HepG2 (cell line): Measurements from ENCODE around the gene PTPRE. TPM values are rescaled to one million over a fixed set of nuclear protein-coding genes. Genes with fewer than 3 reads are reported as not detected.

ENCODE experiments used
- ATAC-seq: fragments of 200-7000 bp; cut with Tn5 transposase; 3 replicates; pipeline ENCODE4 v1.9.1; 2020; ENCODE audit warnings: mild to moderate bottlenecking, moderate library complexity
- BruUV-seq: library from RNA; stranded (reverse); fragments of 400-500 nt; replicated peaks from 2 replicates; lab custom pipeline; 2021; lab: Mats Ljungman, UMichigan
- CTCF ChIA-PET: fragments of 300-600 bp; formaldehyde crosslinking; extraction: SDS; loops from one replicate; lab custom pipeline; 2021; ENCODE audit warnings: low total read pairs, inconsistent platforms, low intra/inter-chr PET ratio; lab: Yijun Ruan, JAX
- POLR2A ChIA-PET: fragments of 350-600 bp; sonication (Branson Sonifier 250); formaldehyde crosslinking; loops from one replicate; lab custom pipeline; 2020; ENCODE audit warnings: antibody characterized with exemption, inconsistent platforms; lab: Yijun Ruan, JAX
- DNase-seq: peaks from one replicate; pipeline ENCODE4 v3.0.0-alpha.2; 2015; ENCODE audit warnings: low spot score
- FAIRE-seq: peaks from 3 replicates; lab custom pipeline; 2011; peaks lifted over from hg19 to GRCh38; lab: Jason Lieb, UNC
- H2AFZ ChIP-seq: one replicate; pipeline ENCODE4 v1.6.1; 2011; ENCODE audit warnings: low read length, inconsistent platforms
- H3K27ac ChIP-seq: fragments of 300-600 bp; 3 replicates; pipeline ENCODE4 v1.8.0; 2011; ENCODE audit warnings: mixed run types, mild to moderate bottlenecking, mixed read lengths, low read length, inconsistent platforms; ENCODE audit not compliant: insufficient read depth; ENCODE audit errors: extremely low read length
- H3K27me3 ChIP-seq, 2 experiments: fragments of 200-600 bp in 1 of 2; 2 replicates in 1 of 2; 3 replicates in 1 of 2; pipeline versions ENCODE4 v1.6.0 to v1.8.0; 2011; ENCODE audit warnings: low read length in 2 of 2, mild to moderate bottlenecking in 2 of 2, moderate library complexity in 2 of 2, inconsistent platforms in 1 of 2; ENCODE audit not compliant: insufficient read depth in 2 of 2, control insufficient read depth in 1 of 2
- H3K36me3 ChIP-seq, 2 experiments: fragments of 200-600 bp in 1 of 2; replicated peaks in 1 of 2; 2 replicates in 1 of 2; 3 replicates in 1 of 2; pipeline versions ENCODE4 v1.5.1 to v1.8.0; 2011; ENCODE audit warnings: low read length in 2 of 2, inconsistent platforms in 1 of 2; ENCODE audit not compliant: insufficient read depth in 2 of 2, control insufficient read depth in 1 of 2
- H3K4me1 ChIP-seq: 2 replicates; pipeline ENCODE4 v1.5.1; 2012; ENCODE audit warnings: low read length, inconsistent platforms; ENCODE audit not compliant: insufficient read depth
- H3K4me2 ChIP-seq: 2 replicates; pipeline ENCODE4 v1.6.0; 2011; ENCODE audit warnings: low read depth, low read length, inconsistent platforms
- H3K4me3 ChIP-seq, 3 experiments: fragments of 200-600 bp in 1 of 3; sonication (generic), shearing (Covaris generic) in 1 of 3; replicated peaks in 1 of 3; 2 replicates each; pipeline ENCODE4 v1.5.1; 2011 to 2016; ENCODE audit warnings: low read length in 3 of 3, inconsistent platforms in 2 of 3, low read depth in 2 of 3, mild to moderate bottlenecking in 2 of 3, control low read depth in 1 of 3, mixed read lengths in 1 of 3; ENCODE audit not compliant: insufficient read depth in 1 of 3
- H3K79me2 ChIP-seq: one replicate; pipeline ENCODE4 v1.6.1; 2011; ENCODE audit warnings: low read length, inconsistent platforms; ENCODE audit not compliant: insufficient read depth
- H3K9ac ChIP-seq: 2 replicates; pipeline ENCODE4 v1.6.0; 2011; ENCODE audit warnings: mild to moderate bottlenecking, low read depth, low read length, inconsistent platforms; ENCODE audit not compliant: insufficient read depth
- H3K9me3 ChIP-seq: 2 replicates; pipeline ENCODE4 v1.5.1; 2012; ENCODE audit warnings: mild to moderate bottlenecking, low read length
- H4K20me1 ChIP-seq: 2 replicates; pipeline ENCODE4 v1.6.0; 2011; ENCODE audit warnings: inconsistent platforms, mild to moderate bottlenecking, low read length, moderate library complexity; ENCODE audit not compliant: insufficient read depth
- FOXK2 ChIP-seq: fragments of 450-650 bp; IDR thresholded peaks from 2 replicates; pipeline ENCODE4 v1.6.1; 2016
- MAZ ChIP-seq, 2 experiments: sonication (generic) in 1 of 2; formaldehyde crosslinking in 1 of 2; IDR thresholded peaks; 2 replicates each; pipeline versions ENCODE4 v1.5.0 to v1.6.1; 2012 to 2020; ENCODE audit warnings: low read depth in 2 of 2, mild to moderate bottlenecking in 2 of 2, borderline replicate concordance in 1 of 2, improper control_type of control experiment in 1 of 2, low read length in 1 of 2, missing genetic modification reagents in 1 of 2, moderate library complexity in 1 of 2
- PCBP1 ChIP-seq: fragments of 200-400 bp; formaldehyde crosslinking; IDR thresholded peaks from 2 replicates; pipeline ENCODE4 v1.6.1; 2017; ENCODE audit warnings: mild to moderate bottlenecking, low read depth, low read length, borderline replicate concordance
- RBAK ChIP-seq: sonication (generic); formaldehyde crosslinking; IDR thresholded peaks from 2 replicates; pipeline ENCODE4 v1.5.1; 2020; ENCODE audit warnings: mild to moderate bottlenecking, missing genetic modification reagents
- U2AF1 ChIP-seq: fragments of 200-400 bp; formaldehyde crosslinking; optimal IDR thresholded peaks from 2 replicates; pipeline ENCODE3; 2017; ENCODE audit warnings: mild to moderate bottlenecking, low read depth, low read length
- ZMYM3 ChIP-seq: sonication (generic); formaldehyde crosslinking; IDR thresholded peaks from 2 replicates; pipeline ENCODE4 v1.5.1; 2020; ENCODE audit warnings: mild to moderate bottlenecking, missing genetic modification reagents
- ZNF788 ChIP-seq: sonication (generic); formaldehyde crosslinking; IDR thresholded peaks from 2 replicates; pipeline ENCODE4 v1.5.0; 2020; ENCODE audit warnings: mild to moderate bottlenecking, missing genetic modification reagents, borderline replicate concordance
- ZNF816 ChIP-seq: sonication (generic); formaldehyde crosslinking; IDR thresholded peaks from 2 replicates; pipeline ENCODE4 v1.8.0; 2022; ENCODE audit warnings: missing genetic modification reagents, mild to moderate bottlenecking, borderline replicate concordance
- WGBS: methylation state at CpG from one replicate; pipeline ENCODE4 v1.1.6; 2017; ENCODE audit warnings: low lambda C conversion rate; 5-methylcytosine and 5-hydroxymethylcytosine counted together
- in situ Hi-C: cut with HindIII; loops from 2 replicates; pipeline ENCODE4 v1.10.0; 2017; ENCODE audit warnings: low pct_unique_long_range_greater_than_20kb; ENCODE audit not compliant: extremely low pct_ligation_motif_present
- intact Hi-C: fragments of 100-400 bp; cut with micrococcal nuclease; formaldehyde crosslinking; loops from one replicate; pipeline ENCODE4 v1.10.0; 2022; ENCODE audit not compliant: unreplicated experiment
- polyA plus RNA-seq, 8 experiments: library from polyadenylated mRNA; depleted of rRNA in 3 of 8; stranded (reverse) in 7 of 8; unstranded in 1 of 8; fragments of >200 nt; fragmentation: Illumina TruSeq in 4 of 8; extraction: Trizol in 4 of 8; gene quantifications; 2 replicates each; pipeline versions ENCODE4 v1.2.1 to v1.2.3, GENCODE V29; 2011 to 2016; ENCODE audit warnings: low read depth in 4 of 8, missing spikeins in 1 of 8, mixed read lengths in 1 of 8; ENCODE audit not compliant: insufficient read depth in 1 of 8
- total RNA-seq, 5 experiments: library from RNA; depleted of rRNA; stranded (reverse); fragments of >200 nt; fragmentation: Illumina TruSeq; extraction: Trizol; gene quantifications; 2 replicates each; pipeline ENCODE4 v1.2.3, GENCODE V29; 2016; ENCODE audit warnings: low read depth in 1 of 5
- TF ChIP-seq, protein P1 (sequence below): sonication (generic); formaldehyde crosslinking; IDR thresholded peaks from 2 replicates; pipeline ENCODE4 v1.5.0; 2020; ENCODE audit warnings: mild to moderate bottlenecking, missing genetic modification reagents, borderline replicate concordance
- TF ChIP-seq, protein P2 (sequence below), 2 experiments: sonication (generic) in 1 of 2; formaldehyde crosslinking in 1 of 2; IDR thresholded peaks; 2 replicates each; pipeline versions ENCODE4 v1.4.0 to v1.6.1; 2018 to 2020; ENCODE audit warnings: missing genetic modification reagents in 2 of 2, borderline replicate concordance in 1 of 2, low read depth in 1 of 2, mild to moderate bottlenecking in 1 of 2, missing biosample characterization in 1 of 2
- TF ChIP-seq, protein P3 (sequence below): sonication (generic); formaldehyde crosslinking; conservative IDR thresholded peaks from 2 replicates; pipeline ENCODE4 v1.8.0; 2022; ENCODE audit warnings: mild to moderate bottlenecking, moderate library complexity, missing genetic modification reagents
- TF ChIP-seq, protein P4 (sequence below): sonication (generic); formaldehyde crosslinking; IDR thresholded peaks from 2 replicates; pipeline ENCODE4 v1.4.0; 2020; ENCODE audit warnings: mild to moderate bottlenecking, low read depth, missing genetic modification reagents

Gene PTPRE
- total and polyA plus RNA-seq, 2 of the 13 experiments (the other 11 are each of a cell fraction or from before 2014, with no cell fraction given) = 0.01 to 0.02 TPM

DNA sequence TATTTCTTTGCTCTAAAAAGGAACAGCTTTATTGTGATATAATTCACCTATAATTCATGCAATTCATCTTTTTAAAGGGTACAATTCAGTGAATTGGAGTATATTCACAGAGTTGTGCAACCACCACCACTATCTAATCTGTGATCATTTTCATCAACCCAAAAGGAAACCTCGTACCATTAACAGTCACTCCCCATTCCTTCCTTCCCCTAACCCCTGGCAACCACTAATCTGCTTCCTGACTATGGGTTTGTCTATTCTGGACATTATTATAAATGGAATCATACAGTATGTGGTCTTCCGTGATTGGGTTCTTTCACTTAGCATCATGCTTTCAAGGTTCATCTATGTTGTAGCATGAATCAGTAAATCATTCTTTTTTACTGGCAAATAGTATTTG lies 167.0 kb downstream of the PTPRE start:
- no peaks in the 10 kb centered on the region for H3K36me3 ChIP-seq
- WGBS = 43% methylated on average over 2 of the region's 2 CpGs
- no peak overlapping the region for H3K4me2 ChIP-seq
- peaks cover 10 to 49% of the 10 kb centered on the region in 2 experiments; a peak in 4 of 5 replicates for H3K27me3 ChIP-seq
- H3K4me3 ChIP-seq = no peak overlapping the region
- TF ChIP-seq ZMYM3 (CRISPR knock-in tag) = no peak
- TF ChIP-seq, protein P1, sequence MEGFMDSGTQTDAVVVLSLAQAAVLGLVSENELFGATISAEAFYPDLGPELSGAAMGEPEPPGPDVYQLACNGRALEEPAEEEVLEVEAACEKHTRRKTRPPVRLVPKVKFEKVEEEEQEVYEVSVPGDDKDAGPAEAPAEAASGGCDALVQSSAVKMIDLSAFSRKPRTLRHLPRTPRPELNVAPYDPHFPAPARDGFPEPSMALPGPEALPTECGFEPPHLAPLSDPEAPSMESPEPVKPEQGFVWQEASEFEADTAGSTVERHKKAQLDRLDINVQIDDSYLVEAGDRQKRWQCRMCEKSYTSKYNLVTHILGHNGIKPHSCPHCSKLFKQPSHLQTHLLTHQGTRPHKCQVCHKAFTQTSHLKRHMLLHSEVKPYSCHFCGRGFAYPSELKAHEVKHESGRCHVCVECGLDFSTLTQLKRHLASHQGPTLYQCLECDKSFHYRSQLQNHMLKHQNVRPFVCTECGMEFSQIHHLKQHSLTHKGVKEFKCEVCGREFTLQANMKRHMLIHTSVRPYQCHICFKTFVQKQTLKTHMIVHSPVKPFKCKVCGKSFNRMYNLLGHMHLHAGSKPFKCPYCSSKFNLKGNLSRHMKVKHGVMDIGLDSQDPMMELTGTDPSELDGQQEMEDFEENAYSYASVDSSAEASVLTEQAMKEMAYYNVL (CRISPR knock-in tag) = no peak
- TF ChIP-seq ZNF788 (CRISPR knock-in tag) = no peak
- TF ChIP-seq RBAK = no peak
- no peak for TF ChIP-seq MAZ (IDR thresholded peaks at IDR 0.05; ENCODE audit: borderline replicate concordance, low read depth, low read length)
- TF ChIP-seq MAZ (CRISPR knock-in tag; IDR thresholded peaks at IDR 0.05; ENCODE audit: low read depth) = no peak
- TF ChIP-seq, protein P2, sequence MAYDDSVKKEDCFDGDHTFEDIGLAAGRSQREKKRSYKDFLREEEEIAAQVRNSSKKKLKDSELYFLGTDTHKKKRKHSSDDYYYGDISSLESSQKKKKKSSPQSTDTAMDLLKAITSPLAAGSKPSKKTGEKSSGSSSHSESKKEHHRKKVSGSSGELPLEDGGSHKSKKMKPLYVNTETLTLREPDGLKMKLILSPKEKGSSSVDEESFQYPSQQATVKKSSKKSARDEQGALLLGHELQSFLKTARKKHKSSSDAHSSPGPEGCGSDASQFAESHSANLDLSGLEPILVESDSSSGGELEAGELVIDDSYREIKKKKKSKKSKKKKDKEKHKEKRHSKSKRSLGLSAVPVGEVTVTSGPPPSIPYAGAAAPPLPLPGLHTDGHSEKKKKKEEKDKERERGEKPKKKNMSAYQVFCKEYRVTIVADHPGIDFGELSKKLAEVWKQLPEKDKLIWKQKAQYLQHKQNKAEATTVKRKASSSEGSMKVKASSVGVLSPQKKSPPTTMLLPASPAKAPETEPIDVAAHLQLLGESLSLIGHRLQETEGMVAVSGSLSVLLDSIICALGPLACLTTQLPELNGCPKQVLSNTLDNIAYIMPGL (CRISPR knock-in tag; IDR thresholded peaks at IDR 0.05; ENCODE audit: borderline replicate concordance in 1 of 2, low read depth in 1 of 2) = no peak
- TF ChIP-seq, protein P3, sequence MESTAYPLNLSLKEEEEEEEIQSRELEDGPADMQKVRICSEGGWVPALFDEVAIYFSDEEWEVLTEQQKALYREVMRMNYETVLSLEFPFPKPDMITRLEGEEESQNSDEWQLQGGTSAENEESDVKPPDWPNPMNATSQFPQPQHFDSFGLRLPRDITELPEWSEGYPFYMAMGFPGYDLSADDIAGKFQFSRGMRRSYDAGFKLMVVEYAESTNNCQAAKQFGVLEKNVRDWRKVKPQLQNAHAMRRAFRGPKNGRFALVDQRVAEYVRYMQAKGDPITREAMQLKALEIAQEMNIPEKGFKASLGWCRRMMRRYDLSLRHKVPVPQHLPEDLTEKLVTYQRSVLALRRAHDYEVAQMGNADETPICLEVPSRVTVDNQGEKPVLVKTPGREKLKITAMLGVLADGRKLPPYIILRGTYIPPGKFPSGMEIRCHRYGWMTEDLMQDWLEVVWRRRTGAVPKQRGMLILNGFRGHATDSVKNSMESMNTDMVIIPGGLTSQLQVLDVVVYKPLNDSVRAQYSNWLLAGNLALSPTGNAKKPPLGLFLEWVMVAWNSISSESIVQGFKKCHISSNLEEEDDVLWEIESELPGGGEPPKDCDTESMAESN = no peak
- no peak for TF ChIP-seq FOXK2
- TF ChIP-seq PCBP1 = no peak
- TF ChIP-seq ZNF816 (CRISPR knock-in tag) = no peak
- TF ChIP-seq, protein P4, sequence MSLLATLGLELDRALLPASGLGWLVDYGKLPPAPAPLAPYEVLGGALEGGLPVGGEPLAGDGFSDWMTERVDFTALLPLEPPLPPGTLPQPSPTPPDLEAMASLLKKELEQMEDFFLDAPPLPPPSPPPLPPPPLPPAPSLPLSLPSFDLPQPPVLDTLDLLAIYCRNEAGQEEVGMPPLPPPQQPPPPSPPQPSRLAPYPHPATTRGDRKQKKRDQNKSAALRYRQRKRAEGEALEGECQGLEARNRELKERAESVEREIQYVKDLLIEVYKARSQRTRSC (CRISPR knock-in tag) = no peak
- TF ChIP-seq U2AF1 = no peak
- H4K20me1 ChIP-seq = no peaks in the 10 kb centered on the region
- BruUV-seq = no TSS peak
- H3K27ac ChIP-seq = no peak overlapping the region
- intact Hi-C loops = no loop called here
- no peaks in the 10 kb centered on the region for H3K79me2 ChIP-seq
- no peak for ATAC-seq
- no peak overlapping the region for H2AFZ ChIP-seq
- in situ Hi-C loops = no loop called here
- CTCF ChIA-PET = no interaction called here
- no peak for DNase-seq
- H3K4me1 ChIP-seq = no peaks in the 10 kb centered on the region
- no peak for FAIRE-seq
- no peaks in the 10 kb centered on the region for H3K9me3 ChIP-seq
- POLR2A ChIA-PET = no interaction called here
- H3K9ac ChIP-seq = no peak overlapping the region
